Cardiac muscle cell (in vitro differentiated cells and primary cell): ENCODE data around the gene CASQ2. TPM values are rescaled to one million over a fixed set of nuclear protein-coding genes. Genes with fewer than 3 reads are reported as not detected.

Experiments
- DNase-seq, 2 donors: peaks; one replicate each; pipeline versions ENCODE4 v3.0.0 to v3.0.0-alpha.2; 2010 to 2017; ENCODE audit warnings: low read depth in 1 of 2, low spot score in 1 of 2
- H3K27ac ChIP-seq: fragments of 200-600 bp; sonication (generic); 2 replicates; pipeline ENCODE4 v1.5.1; 2016
- H3K27me3 ChIP-seq: fragments of 200-600 bp; sonication (generic); 2 replicates; pipeline ENCODE4 v1.6.0; 2016; ENCODE audit warnings: control low read depth
- H3K36me3 ChIP-seq: fragments of 200-600 bp; sonication (generic); 2 replicates; pipeline ENCODE4 v1.5.1; 2016; ENCODE audit warnings: control low read depth
- H3K4me1 ChIP-seq: fragments of 200-600 bp; sonication (generic); 2 replicates; pipeline ENCODE4 v1.8.1; 2017; ENCODE audit warnings: low read depth, mild to moderate bottlenecking, mixed run types
- H3K4me3 ChIP-seq: fragments of 200-600 bp; sonication (generic); 2 replicates; pipeline ENCODE4 v1.5.1; 2016; ENCODE audit warnings: mild to moderate bottlenecking
- H3K9me3 ChIP-seq: fragments of 200-600 bp; sonication (generic); 2 replicates; pipeline ENCODE4 v1.5.1; 2017; ENCODE audit warnings: low read depth, mild to moderate bottlenecking, control low read depth
- polyA plus RNA-seq: library from polyadenylated mRNA; unstranded; fragments of >200 nt; fragmentation: Nextera tagmentation; extraction: Ambion mirVana; gene quantifications from 2 replicates; pipeline ENCODE4 v1.2.1, GENCODE V29; 2016
- total RNA-seq: library from RNA; depleted of rRNA; stranded (reverse); fragments of >200 nt; gene quantifications from 2 replicates; pipeline ENCODE4 v1.2.3, GENCODE V29; 2016
- TF ChIP-seq, protein P1 (sequence below): IDR thresholded peaks from 2 replicates; pipeline ENCODE4 v1.5.1; 2012; ENCODE audit warnings: low read depth, mild to moderate bottlenecking, low read length

The CASQ2 gene
- total and polyA plus RNA-seq, 2 experiments from 2014 or later = 0.51 to 3.1 TPM

DNA sequence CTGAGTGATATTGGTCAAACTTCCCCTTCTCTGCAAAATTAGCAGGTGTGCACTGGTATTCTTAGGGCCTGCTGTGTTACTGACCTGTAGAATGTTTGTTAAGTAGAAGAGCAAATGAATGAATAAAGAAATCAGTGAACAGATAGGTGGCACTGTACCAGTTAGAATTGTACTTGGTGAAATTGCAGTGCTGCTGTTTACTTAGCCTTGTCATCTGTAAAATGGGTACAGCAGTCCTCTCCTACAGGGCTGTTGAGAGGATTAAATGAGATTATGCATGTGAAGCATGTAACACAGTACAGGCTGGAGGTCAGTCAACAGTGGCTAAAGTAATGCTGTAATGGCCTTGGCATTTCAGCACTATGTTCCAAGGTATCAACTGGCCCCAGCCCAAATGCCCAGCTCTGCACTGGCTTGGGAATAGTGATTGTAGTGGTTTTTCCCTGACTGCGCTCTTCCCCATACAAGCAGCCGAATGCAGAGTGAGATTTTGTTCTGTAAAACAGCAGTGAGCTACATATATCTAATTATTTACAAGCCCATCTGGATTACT lies 116.2 kb downstream of the CASQ2 start:
- no peaks in the 10 kb centered on the region for H3K36me3 ChIP-seq
- no peaks in the 10 kb centered on the region for H3K27me3 ChIP-seq
- DNase-seq = no peak
- peaks cover 56% of the 10 kb centered on the region for H3K4me1 ChIP-seq
- no peaks in the 10 kb centered on the region for H3K9me3 ChIP-seq
- H3K27ac ChIP-seq = no peak overlapping the region
- no peak overlapping the region for H3K4me3 ChIP-seq
- TF ChIP-seq, protein P1, sequence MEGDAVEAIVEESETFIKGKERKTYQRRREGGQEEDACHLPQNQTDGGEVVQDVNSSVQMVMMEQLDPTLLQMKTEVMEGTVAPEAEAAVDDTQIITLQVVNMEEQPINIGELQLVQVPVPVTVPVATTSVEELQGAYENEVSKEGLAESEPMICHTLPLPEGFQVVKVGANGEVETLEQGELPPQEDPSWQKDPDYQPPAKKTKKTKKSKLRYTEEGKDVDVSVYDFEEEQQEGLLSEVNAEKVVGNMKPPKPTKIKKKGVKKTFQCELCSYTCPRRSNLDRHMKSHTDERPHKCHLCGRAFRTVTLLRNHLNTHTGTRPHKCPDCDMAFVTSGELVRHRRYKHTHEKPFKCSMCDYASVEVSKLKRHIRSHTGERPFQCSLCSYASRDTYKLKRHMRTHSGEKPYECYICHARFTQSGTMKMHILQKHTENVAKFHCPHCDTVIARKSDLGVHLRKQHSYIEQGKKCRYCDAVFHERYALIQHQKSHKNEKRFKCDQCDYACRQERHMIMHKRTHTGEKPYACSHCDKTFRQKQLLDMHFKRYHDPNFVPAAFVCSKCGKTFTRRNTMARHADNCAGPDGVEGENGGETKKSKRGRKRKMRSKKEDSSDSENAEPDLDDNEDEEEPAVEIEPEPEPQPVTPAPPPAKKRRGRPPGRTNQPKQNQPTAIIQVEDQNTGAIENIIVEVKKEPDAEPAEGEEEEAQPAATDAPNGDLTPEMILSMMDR = no peak

DNA sequence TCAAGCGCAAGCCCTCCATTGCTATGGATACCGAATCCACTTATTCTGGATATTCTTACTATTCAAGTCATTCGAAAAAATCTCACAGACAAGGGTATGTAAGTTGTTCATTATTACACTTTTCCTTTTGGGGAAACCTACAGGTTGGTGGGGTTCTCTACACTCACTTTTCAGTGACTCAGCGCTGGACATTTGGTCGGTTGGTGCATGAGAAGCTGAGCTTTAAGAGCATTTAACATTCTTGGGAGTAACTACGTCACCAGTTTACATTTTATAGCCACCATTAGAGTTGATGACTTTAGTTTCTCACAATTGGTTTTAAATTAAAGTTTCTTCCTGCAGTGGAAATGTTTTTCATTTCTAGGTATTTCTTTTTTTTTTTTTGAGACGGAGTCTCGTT lies 117.1 kb downstream of the CASQ2 start:
- H3K9me3 ChIP-seq = no peaks in the 10 kb centered on the region
- peaks cover 48% of the 10 kb centered on the region for H3K4me1 ChIP-seq
- TF ChIP-seq, protein P1 = no peak
- H3K4me3 ChIP-seq = no peak overlapping the region
- DNase-seq = no peak
- H3K27ac ChIP-seq = no peak overlapping the region
- no peaks in the 10 kb centered on the region for H3K27me3 ChIP-seq
- H3K36me3 ChIP-seq = no peaks in the 10 kb centered on the region

DNA sequence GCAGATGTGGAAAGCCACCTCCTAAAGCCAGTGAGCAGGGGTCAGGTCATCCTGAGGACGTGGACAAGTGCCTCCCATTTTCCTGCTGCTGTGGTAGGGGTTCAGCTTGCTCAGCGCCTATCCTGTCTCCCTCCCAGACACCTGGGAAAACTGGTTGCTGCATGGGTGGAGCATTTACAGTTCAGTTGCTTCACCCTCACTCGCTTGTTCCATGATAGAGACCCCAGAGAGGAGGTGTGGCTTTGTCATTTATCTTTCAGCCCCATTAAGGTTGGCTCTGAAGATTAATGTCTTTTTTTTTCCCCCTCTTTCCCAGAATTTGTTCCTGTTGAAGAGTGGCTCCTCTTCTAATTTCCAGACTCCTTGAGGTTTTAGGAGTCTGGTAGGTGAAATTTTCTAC lies 117.6 kb downstream of the CASQ2 start:
- Histone ChIP-seq H3K27ac (no peak overlapping the region), H3K36me3 (no peaks in the 10 kb centered on the region), H3K4me3 (no peak overlapping the region), H3K9me3 (no peaks in the 10 kb centered on the region), H3K4me1 (peaks cover 48% of the 10 kb centered on the region), H3K27me3 (no peaks in the 10 kb centered on the region)
- TF ChIP-seq, protein P1 = no peak
- no peak for DNase-seq

Other genes starting within 250 kb of the CASQ2 start
- gene VANGL1, start 126.7 kb downstream of the CASQ2 start, total RNA-seq = 8.1 and 10.5 TPM in 2 replicates
- 10.9 and 12.2 TPM in 2 replicates for gene VANGL1, start 126.7 kb downstream of the CASQ2 start, polyA plus RNA-seq
- gene NHLH2, start 72.4 kb upstream of the CASQ2 start, total RNA-seq = 0.21 TPM in 1 of 2 replicates, not detected in the other
- 0.31 TPM in 1 of 2 replicates, not detected in the other for gene NHLH2, start 72.4 kb upstream of the CASQ2 start, polyA plus RNA-seq
- 2.3 and 2.7 TPM in 2 replicates for gene SLC22A15, start 207.8 kb upstream of the CASQ2 start, total RNA-seq
- gene SLC22A15, start 207.8 kb upstream of the CASQ2 start, polyA plus RNA-seq = 2.3 and 2.4 TPM in 2 replicates